ENCODE results near the gene RGS3.

Gene RGS3

DNA sequence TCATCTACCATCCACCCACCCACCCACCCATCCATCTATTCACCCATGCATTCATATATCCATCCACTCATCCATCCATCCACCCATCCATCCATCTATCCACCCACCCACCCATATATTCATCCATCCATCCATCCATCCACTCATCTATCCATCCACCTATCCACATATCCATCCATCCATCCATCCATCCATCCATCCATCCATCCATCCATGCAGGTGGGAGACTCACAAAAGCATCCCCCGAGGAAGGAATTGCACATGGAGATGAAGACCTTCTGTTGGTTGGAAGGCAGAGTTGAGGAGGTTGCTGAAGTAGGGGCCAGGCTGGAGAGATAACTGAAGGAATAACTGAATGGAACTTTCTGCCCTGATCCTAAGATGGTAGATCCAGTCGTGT is 126.9 kb downstream of the RGS3 start:
- DNase-seq = no peak

DNA sequence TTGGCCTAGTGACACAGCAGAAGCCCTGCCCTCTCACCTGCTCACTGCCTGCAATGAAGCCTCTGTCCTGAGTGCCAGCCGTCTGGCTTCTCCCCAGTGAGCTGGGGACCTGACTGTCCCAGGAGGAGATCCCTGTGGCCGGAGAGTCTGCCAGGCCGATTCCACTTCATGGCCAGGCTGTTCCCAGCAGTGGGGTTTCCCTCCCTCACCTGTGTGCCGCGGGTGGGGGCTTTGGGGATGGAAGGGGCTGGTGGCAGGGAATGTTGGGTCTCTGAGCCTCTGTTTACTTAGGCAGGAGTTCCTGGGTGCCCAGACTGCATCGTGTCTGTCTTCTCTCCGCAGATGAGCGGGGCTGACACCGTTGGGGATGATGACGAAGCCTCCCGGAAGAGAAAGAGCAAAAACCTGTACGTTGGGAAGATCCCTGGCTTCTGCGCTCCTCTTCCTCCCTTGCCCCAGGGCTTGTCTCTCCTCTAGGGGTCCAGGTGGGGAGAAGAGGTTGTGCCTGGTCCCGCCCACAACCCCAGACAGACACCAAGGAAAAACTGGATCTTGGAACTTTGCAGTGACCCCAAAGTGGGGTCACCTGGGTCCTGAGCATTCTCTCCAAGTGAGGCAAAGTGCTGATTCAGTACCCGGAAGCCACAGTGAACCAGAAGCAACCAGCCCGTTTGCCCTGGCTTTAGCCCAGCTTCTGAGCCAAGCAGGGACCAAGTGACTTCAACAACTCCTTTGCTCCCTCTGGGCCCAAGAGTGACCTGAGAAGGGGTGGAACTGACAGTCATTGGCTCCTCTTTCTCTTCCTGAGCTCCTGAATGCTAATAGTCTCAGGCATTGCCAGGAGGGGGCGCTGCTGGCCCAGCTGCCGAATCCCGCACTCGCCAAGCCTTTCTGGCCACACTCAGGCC is 127.7 kb downstream of the RGS3 start:
- DNase-seq = peak; percentile 82

DNA sequence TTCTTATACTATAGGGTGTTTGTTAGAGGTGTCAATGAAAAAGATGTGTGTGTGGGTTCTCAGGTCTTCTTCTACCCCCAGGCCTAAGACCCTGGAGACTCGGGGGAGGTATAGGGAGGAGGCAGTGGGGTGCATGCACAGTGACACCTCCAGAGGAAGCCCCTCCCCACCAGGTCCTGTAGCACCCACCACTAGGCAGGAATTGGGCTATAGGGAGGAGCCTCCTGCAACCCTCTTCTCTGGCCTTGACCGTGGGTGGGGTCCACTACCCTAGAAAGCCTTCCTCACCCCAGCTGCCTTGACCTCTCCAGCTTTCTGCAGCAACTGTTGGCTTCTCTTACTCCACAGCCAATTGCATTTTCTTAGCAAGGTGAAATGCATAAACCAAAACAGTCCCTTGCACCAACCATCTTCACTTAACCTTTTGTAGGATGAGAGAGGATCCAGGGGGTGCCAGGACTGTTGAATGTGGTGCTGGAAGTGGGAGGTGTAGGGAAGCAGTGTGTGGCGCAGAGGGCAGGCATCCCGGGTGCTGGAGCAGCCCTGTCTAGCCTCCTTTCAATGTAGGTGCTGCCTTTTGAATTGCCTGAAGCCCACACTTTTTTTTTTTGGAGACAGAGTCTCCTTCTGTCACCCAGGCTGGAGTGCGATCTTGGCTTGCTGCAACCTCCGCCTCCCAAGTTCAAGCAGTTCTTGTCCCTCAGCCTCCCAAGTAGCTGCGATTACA is 128.5 kb downstream of the RGS3 start:
- no peak for DNase-seq

DNA sequence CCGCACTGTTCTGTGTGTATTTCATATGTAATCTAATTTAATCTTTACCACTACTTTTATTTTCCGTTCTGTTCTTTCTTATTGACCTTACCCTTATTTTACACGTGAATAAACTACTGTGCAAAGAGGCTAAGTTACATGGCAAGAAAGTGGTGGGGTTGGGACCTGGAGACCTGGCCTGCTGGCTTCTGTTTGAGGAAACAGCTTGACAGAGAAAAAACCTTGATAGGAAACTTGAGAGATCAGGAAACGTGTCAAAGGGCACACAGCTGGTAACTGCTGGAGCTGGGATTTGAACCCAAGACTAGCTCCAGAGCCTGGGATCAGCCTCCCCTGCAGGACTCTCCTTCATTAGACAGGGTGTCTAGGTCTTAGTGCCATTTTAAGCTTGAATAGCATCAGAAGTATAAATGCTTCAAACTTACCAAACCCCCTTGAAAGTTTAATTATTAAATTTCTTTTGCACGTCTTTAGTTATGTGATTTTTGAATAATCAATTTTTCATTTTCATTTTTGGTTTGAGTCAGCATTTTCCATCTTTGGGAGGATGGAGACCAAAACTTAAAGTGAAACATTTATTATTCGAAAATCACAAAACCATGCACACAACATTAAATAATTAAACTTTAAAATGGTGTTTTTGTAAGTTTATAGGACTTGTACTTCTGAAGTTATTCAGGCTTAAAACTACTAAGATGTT is 129.5 kb downstream of the RGS3 start:
- DNase-seq = peak; percentile 1

DNA sequence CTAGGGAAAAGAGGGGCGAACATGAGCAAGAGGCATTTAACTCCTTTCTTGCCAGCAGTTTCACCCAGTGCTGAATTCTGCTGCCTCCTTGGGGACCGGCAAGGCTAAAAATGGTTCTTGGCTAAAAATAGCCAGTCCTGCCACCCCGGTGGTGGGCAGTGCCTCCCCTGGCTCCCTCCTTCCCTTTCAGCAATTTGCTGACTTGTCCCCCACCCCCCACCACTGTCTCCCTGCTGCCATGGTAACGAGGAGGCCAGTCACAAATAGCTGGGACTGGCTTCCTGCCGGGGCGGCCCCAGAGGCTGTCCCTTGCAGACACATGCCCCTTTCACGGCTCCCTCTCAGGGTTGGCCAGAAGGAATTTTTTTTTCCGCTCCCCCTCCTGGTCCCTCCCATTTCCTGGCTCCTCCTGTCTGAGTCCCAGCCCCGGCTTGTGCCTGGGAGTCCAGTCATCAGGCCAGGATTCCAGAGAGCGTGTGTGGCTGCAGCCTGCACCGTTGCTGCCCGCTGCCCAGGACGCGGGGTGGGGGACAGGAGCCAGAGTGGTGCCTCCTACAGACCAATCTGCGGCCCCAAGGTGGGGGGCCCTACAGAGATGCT is 130.3 kb downstream of the RGS3 start:
- DNase-seq = peak; percentile 77

DNA sequence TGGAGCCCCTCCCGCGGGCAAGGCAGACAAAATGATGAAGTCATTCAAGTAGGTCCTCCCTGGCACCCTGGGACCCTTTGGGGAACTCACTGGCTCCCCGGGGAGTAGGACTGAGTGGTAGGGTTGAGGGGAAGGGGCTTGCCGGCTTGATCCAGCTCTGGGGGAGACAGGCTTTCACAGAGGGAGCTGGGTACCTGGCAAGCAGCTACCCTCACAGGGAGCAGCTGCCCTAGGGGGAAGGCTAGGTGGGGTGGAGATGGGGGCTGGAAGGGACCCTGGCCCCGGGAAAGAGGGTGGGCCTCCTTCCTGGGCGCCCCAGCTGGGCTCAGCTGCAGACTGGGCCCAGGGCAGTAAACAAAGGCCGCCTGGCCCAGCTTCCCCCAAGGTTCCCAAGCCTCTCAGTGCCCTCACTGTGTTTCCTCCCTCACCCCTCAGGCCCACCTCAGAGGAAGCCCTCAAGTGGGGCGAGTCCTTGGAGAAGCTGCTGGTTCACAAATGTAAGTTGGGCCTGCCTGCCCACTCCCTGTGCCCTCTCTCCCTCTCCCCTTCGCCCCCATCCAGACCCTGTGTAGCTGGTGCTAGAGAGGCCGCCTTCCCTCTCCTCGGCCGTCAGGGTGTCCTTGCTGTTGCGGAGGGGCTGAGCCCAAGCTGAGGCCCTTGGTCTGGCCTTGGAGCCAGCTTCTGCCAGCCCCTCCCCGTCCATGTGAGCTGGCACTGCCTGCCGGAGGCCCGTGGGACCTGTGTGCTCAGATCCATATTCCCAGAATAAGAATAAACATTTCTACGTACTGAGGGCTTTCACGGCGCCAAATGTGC is 131.2 kb downstream of the RGS3 start:
- DNase-seq = no peak

DNA sequence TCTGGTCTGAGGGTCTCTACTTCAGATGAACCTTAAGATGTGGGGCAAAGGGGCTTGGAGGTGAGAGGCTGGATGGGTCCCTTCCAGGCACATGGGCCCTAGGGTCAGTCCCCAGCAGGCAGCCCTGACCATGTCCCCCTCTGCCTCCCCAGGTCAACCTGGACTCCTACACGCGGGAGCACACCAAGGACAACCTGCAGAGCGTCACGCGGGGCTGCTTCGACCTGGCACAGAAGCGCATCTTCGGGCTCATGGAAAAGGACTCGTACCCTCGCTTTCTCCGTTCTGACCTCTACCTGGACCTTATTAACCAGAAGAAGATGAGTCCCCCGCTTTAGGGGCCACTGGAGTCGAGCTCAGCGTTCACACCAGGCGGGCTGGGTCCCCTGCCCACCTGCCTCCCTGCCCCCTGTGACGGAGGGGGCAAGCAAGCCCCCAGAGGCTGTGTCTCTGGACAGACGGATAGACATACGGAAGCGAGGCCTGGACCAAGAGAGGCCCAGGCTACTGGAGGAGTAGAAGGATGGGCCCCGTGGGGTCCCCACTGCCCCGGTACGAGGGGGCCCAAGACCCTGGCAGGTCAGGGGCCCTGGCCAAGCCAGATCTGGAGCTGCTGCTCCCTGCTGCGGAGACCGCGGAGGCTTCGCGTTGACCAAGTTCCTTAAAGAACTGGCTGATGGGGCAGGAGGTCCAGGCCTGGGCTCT is 133.2 kb downstream of the RGS3 start:
- no peak for DNase-seq

DNA sequence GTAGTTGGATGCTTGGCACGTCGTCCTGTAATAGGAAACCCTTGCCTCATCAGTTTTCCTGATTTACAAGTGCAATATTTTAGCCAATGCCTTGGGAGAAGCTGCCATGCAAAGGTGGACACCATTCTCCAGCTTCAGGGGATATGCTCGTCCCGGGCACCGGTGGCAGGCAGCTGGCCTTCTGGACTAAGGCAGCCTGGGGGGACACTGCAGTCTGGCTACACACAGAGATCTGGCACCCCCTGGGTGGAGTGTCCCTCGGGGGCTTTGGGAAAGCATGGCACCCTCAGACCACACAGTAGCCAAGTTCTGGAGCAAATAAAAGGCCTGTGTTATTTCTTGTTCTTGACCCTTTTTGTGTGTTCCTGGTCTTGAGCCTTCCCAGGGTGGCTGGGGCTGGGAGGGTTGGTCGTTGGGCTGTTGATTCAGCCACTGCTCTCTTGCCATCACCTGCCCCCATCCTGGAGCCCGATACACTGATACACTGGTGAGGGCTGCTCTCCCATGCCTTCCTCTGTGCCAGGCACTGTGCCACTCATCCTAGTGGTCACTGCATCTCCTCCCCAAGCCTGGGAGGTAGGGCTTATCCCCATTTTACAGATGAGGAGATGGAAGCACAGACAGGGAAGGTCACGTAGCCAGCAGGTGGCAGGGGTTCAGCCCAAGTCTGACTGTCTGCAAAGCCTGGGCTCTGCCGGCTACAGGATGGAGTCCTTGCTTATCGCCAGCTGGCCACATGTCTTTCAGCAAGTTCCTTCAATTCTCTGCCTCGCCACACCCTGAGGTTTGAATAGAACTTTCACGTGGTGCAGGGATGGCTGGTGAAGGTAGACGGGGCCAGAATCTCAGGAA is 134.1 kb downstream of the RGS3 start:
- DNase-seq = no peak

DNA sequence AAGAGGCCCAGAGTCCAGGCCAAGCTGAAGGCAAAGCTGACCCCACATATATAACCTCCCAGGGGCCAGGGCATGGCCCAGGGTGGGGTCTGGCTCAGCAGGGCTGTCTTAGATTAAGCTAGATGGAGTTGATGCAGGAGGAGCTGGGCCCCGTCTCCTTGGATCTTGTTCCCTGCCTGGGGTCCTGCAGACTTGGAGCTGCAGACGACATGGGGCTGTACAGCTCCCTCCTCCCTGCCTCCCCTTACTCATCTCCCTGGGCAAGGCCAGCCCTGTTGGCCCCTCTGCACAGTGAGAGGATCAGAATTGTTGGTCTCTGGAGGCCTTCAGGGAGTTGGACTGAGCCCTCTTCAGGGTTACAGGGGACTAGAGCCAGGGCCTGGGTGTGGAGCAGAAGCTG is 134.9 kb downstream of the RGS3 start:
- no peak for DNase-seq

DNA sequence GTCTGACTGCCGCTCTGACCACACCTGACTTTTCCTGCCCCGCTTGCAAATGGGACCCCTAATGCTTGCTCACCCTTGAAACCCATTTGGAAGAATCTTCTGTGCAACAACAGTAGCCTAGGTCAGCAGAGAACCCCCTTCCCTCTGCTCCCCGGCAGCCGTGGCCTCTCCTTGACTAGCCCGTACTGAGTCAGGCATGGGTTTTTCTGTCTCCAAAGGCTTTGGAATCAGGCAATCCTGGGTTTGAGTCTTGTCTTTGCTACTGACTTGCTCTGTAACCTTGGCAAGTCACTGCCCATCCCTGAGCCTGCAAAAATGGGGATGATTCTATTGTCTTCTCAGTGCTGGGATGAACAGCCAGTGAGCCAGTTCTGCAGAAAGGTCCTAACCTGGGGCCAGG is 135.4 kb downstream of the RGS3 start:
- DNase-seq = no peak

DNA sequence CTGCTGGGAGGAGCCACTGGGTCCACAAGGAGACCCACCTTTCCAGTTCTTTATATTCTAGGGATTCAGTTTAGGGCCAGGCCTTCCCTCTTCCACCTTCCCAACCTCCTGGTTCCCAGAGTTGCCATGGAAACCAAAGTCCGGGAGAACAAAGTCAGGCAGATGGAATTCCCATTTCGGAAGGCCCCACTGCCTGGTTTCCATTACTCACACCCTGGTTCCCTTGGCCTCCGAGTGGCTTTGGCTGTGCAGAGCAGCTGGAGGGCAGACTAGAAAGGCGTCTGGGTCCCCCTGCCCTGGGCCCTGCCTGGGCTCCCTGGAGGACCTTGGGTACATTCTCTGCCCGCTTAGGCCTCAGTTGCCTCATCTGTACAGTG is 136.1 kb downstream of the RGS3 start:
- DNase-seq = no peak

DNA sequence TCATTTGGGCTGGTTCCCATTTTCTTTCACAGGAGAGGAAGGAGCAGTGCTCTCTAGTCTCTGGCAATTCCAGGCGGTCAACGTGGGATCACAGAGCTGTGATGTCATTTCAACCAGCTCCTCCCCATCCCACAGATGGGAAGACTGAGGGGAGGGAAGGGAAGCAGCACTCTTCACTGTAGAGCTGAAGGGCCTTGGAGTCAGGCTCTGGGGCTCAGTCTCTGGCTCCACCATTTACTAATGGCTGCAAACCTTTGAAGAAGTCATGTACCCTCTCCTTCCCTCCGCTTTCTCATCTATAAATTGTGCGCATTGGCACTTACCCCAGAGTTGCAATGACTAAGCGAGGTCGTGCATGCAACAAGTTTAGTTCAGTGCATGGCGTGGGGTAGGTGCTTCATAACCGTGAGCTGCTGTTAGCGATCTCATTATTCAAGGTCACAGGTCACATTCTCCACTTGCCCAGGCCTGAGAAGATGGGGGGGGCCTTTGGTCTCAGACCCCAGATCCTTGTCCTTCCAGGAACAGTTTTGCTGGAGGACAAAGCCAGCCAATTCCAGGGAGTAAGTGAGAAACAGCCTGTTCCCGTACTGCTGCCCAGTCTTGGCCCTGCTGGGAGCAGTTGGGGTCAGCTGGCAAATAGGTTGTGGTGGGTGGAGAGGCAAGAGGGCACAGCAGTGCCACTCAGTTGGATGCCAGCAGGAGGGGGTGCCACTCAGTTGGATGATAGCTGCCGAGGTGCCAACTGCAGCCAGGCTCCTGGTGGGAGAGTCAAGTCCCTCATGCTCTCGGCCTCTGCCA is 136.7 kb downstream of the RGS3 start:
- DNase-seq = no peak

DNA sequence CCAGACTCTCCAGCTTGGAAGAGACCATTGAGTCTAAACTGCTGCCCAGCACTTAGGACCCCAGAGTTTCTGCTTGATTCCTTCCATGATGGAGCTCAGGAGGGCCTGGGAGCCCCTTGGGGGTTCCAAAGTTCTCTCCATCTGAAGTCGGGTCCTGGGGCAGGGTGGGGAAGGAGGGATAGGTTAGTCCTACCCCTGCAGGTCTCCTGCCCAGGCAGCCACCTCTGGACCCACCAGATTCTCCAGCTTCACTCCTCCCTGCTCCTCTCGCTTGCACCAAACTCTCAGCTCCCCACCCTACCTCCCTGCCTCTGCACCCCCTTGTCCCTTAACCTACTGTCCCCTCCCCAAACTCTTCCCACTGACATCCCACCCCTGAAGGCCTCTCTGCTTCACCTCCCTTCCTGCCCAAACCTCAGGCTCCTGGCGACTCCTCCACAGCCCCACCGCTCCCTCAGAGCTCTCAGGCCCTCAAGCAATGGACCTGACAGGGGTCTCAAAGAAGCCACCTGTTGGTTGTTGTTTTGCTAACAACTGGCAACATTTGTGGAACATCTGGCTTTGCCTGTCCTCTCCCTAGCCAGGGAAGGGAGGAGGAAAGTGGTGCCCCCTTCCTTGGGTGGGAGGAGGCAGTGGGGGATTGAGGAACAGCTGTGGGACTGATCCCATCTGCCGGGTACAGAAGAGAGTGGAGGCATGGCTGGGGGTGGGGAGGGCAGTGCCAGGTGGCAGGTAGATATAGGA is 137.5 kb downstream of the RGS3 start:
- no peak for DNase-seq

DNA sequence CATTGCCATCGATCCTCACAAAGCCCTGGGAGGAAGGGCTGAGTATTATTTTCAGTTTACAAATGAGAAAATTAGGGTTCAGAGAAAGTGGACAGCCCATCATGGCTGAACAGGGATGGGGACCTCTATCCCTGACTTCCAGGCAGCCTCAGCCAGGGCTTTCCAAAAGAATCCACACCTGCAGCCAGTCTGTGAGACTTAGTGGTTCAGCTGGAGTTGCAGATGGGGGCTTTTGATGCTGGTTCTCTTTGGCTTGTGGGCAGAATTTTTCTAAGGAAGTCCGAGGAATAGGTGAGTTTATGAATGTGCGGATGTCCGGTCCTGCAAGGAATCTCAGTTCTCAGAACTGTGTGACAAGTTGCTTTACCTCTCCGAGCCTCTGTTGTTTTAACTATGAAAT is 138.1 kb downstream of the RGS3 start:
- DNase-seq = no peak

DNA sequence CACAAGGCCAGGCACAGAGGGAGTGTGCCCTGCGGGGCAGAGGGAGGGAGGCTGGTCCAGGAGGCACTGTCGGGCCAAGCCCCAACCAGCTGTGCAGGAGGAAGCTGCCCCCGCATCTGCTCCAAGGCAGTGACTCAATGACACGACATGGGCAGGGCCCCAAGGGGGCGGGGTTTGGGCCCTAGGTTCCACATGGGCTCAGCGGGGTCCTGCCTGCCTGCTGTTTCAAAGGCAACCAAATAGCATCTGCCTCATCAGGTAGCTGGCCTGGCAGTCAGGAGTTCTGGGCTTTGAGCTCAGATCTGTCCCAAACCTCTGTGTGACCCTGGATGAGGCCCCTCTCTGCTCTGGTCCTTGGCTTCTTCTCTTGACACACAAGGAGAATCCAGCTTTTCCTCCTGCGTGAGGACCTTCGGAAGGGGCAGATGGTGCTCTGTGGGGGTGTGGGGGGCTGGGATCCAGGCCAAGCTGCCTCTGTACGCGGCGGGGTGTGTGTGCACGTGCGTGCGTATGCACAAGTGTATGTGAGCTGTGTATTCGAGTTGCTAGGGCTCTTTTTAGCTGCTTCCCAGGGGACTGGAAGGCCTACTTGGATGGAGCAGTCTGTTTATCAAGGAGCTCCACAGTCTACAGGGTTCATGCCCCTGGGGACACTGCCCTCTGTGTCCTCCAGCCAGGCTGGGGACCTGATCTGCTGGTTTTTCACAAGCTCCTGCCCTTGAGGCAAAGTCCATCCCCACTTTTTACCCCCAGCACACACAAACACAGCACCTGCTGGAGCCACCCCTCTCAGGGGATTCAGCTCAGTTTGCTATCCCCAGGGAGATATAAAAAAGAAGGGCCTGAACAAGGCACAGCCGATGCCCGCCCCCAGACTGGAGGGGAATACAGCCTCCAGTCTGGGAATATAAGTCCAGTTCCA is 138.9 kb downstream of the RGS3 start:
- peak; percentile 72 for DNase-seq

DNA sequence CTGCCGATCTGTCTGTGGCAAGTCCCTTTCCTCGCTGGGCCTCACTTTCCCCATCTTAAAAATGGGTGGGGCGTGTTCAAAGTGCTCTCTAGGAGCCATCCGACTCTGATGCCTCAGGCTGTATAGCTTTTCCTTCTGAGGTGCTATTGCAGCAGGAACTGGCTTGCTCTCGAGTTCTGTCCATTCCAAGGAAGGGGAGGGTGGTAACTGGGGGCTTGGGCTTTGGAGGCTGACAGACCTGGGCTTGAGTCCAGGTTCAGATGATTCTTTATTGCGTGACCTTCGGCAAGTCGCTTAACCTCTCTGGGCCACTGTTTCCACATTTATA is 139.5 kb downstream of the RGS3 start:
- no peak for DNase-seq

DNA sequence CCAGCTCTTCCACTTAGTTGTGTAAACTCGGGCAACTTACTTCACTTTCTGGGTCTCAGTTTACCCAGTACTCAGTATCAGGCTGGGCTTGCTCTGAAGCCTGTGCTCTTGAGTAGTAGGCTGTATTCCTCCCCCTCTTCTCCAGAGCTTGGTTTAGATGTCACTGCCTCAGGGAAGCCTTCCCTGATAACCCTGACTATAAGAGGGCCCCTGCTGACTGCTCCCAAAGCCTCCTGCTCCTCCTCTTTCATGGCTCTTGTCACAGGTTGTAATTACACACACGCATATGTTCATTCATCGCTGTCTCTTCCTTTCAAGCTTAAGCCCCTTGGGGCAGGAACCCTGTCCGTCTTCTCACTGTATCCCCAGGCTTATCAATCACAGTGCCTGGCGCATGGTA is 140.2 kb downstream of the RGS3 start:
- no peak for DNase-seq

DNA sequence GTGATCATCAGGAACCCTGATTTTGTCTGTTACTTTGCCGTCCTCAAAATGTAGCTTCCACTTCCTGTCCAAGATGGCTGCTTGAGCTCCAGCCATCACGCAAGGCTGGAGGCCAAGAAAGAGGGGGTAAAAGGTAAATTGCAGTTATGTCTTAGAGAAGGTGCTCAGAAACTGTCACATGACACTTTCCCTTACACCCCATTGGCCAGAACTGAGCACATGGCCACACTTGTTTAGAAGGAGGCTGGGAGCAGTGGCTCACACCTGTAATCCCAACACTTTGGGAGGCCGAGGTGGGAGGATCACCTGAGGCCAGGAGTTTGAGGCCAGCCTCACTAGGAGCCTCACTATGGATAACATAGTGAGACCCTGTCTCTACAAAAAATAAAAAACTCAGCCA is 140.9 kb downstream of the RGS3 start:
- no peak for DNase-seq

Measured in hematopoietic multipotent progenitor cell treated with erythropoietin and hydrocortisone succinate and interleukin-3 and kit ligand, for 8 days (in vitro differentiated cells).